ENCODE data around the gene HOXB6. TPM values are rescaled to one million over a fixed set of nuclear protein-coding genes. Genes with fewer than 3 reads are reported as not detected.

Gene HOXB6
- total RNA-seq, 1 experiment from 2014 or later, result 19.8 TPM

DNA sequence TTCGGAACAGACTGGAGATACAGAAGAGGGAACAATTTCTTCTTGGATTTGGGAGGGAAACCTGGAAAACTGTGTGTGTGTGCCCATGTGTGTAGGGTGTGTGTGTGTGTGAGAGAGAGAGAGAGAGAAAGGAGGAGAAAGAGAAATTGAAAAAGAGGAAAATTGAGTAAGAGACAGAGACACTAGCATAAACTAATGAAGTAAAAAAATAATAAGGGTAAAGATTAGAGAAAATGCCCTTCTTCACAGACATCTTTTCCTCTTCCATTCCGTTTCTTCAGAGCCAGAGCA is 46.0 kb downstream of the HOXB6 start:
- Histone ChIP-seq H3K9me3 (ENCODE audit: low read depth, low read length, poor library complexity, severe bottlenecking) (no peaks in the 10 kb centered on the region), H3K27ac (ENCODE audit: low read depth, low read length, poor library complexity, severe bottlenecking) (no peak overlapping the region), H3K36me3 (ENCODE audit: insufficient read depth, low read length, poor library complexity, severe bottlenecking) (no peaks in the 10 kb centered on the region), H3K27me3 (replicated peaks; ENCODE audit: insufficient read depth, low read depth, low read length, poor library complexity) (no peaks in the 10 kb centered on the region), H3K4me3 (ENCODE audit: low read depth, low read length, poor library complexity, severe bottlenecking) (no peak overlapping the region), H3K4me1 (ENCODE audit: insufficient read depth, low read length, poor library complexity, severe bottlenecking) (peaks cover 65% of the 10 kb centered on the region)
- intact Hi-C loops (cut with micrococcal nuclease; ENCODE audit: unreplicated experiment), result no loop called here
- CTCF ChIA-PET, result no interaction called here
- DNase-seq (ENCODE audit: low spot score), result no peak
- POLR2A ChIA-PET (ENCODE audit: low non-redundant PET), result no interaction called here
- no peak for TF ChIP-seq EZH2 (IDR thresholded peaks at IDR 0.05; ENCODE audit: borderline replicate concordance, low read depth, low read length, poor library complexity, severe bottlenecking)
- TF ChIP-seq, protein P1, sequence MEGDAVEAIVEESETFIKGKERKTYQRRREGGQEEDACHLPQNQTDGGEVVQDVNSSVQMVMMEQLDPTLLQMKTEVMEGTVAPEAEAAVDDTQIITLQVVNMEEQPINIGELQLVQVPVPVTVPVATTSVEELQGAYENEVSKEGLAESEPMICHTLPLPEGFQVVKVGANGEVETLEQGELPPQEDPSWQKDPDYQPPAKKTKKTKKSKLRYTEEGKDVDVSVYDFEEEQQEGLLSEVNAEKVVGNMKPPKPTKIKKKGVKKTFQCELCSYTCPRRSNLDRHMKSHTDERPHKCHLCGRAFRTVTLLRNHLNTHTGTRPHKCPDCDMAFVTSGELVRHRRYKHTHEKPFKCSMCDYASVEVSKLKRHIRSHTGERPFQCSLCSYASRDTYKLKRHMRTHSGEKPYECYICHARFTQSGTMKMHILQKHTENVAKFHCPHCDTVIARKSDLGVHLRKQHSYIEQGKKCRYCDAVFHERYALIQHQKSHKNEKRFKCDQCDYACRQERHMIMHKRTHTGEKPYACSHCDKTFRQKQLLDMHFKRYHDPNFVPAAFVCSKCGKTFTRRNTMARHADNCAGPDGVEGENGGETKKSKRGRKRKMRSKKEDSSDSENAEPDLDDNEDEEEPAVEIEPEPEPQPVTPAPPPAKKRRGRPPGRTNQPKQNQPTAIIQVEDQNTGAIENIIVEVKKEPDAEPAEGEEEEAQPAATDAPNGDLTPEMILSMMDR (conservative IDR thresholded peaks at IDR 0.05; ENCODE audit: low read depth, low read length), result no peak
- no TSS peak for BruUV-seq (replicated peaks)

GRCh38 chr17:48558057-48558830 is 46.5 kb downstream of the HOXB6 start:
- CTCF ChIA-PET, result no interaction called here
- BruUV-seq (replicated peaks), result no TSS peak
- no peak for TF ChIP-seq EZH2 (IDR thresholded peaks at IDR 0.05; ENCODE audit: borderline replicate concordance, low read depth, low read length, poor library complexity, severe bottlenecking)
- TF ChIP-seq, protein P1 (conservative IDR thresholded peaks at IDR 0.05; ENCODE audit: low read depth, low read length), result no peak
- no peak for DNase-seq (ENCODE audit: low spot score)
- no peaks in the 10 kb centered on the region for H3K36me3 ChIP-seq (ENCODE audit: insufficient read depth, low read length, poor library complexity, severe bottlenecking)
- POLR2A ChIA-PET (ENCODE audit: low non-redundant PET), result interaction anchor here (0.6 kb wide), 1 partner anchor 13 kb away, joined by 3 read pairs; no protein-coding TSS in a partner anchor
- no peak overlapping the region for H3K4me3 ChIP-seq (ENCODE audit: low read depth, low read length, poor library complexity, severe bottlenecking)
- H3K4me1 ChIP-seq (ENCODE audit: insufficient read depth, low read length, poor library complexity, severe bottlenecking), result peaks cover 64% of the 10 kb centered on the region
- intact Hi-C loops (cut with micrococcal nuclease; ENCODE audit: unreplicated experiment), result no loop called here
- H3K27ac ChIP-seq (ENCODE audit: low read depth, low read length, poor library complexity, severe bottlenecking), result no peak overlapping the region
- no peaks in the 10 kb centered on the region for H3K9me3 ChIP-seq (ENCODE audit: low read depth, low read length, poor library complexity, severe bottlenecking)
- H3K27me3 ChIP-seq (replicated peaks; ENCODE audit: insufficient read depth, low read depth, low read length, poor library complexity), result no peaks in the 10 kb centered on the region

- Histone ChIP-seq H3K4me1 (ENCODE audit: insufficient read depth, low read length, poor library complexity, severe bottlenecking) (peaks cover 50% of the 10 kb centered on the region), H3K36me3 (ENCODE audit: insufficient read depth, low read length, poor library complexity, severe bottlenecking) (peaks cover 7% of the 10 kb centered on the region), H3K27ac (ENCODE audit: low read depth, low read length, poor library complexity, severe bottlenecking) (peak overlapping the region; percentile 37), H3K9me3 (ENCODE audit: low read depth, low read length, poor library complexity, severe bottlenecking) (no peaks in the 10 kb centered on the region), H3K4me3 (ENCODE audit: low read depth, low read length, poor library complexity, severe bottlenecking) (no peak overlapping the region), H3K27me3 (replicated peaks; ENCODE audit: insufficient read depth, low read depth, low read length, poor library complexity) (no peaks in the 10 kb centered on the region)
- TF ChIP-seq, protein P1 (conservative IDR thresholded peaks at IDR 0.05; ENCODE audit: low read depth, low read length), result no peak
- no peak for TF ChIP-seq EZH2 (IDR thresholded peaks at IDR 0.05; ENCODE audit: borderline replicate concordance, low read depth, low read length, poor library complexity, severe bottlenecking)
- BruUV-seq (replicated peaks), result no TSS peak
- POLR2A ChIA-PET (ENCODE audit: low non-redundant PET), result interaction anchor here (0.5 kb wide), 1 partner anchor 14 kb away, joined by 4 read pairs; no protein-coding TSS in a partner anchor
- CTCF ChIA-PET, result interaction anchor here (0.6 kb wide), 1 partner anchor 185 kb away, joined by 3 read pairs; no protein-coding TSS in a partner anchor
- intact Hi-C loops (cut with micrococcal nuclease; ENCODE audit: unreplicated experiment), result no loop called here
- peak; percentile 53 for DNase-seq (ENCODE audit: low spot score)
Measured at GRCh38 chr17:48556576-48557401, 48.0 kb downstream of the HOXB6 start.
